Measurements from ENCODE around the gene AP3B2.

The AP3B2 gene, protein sequence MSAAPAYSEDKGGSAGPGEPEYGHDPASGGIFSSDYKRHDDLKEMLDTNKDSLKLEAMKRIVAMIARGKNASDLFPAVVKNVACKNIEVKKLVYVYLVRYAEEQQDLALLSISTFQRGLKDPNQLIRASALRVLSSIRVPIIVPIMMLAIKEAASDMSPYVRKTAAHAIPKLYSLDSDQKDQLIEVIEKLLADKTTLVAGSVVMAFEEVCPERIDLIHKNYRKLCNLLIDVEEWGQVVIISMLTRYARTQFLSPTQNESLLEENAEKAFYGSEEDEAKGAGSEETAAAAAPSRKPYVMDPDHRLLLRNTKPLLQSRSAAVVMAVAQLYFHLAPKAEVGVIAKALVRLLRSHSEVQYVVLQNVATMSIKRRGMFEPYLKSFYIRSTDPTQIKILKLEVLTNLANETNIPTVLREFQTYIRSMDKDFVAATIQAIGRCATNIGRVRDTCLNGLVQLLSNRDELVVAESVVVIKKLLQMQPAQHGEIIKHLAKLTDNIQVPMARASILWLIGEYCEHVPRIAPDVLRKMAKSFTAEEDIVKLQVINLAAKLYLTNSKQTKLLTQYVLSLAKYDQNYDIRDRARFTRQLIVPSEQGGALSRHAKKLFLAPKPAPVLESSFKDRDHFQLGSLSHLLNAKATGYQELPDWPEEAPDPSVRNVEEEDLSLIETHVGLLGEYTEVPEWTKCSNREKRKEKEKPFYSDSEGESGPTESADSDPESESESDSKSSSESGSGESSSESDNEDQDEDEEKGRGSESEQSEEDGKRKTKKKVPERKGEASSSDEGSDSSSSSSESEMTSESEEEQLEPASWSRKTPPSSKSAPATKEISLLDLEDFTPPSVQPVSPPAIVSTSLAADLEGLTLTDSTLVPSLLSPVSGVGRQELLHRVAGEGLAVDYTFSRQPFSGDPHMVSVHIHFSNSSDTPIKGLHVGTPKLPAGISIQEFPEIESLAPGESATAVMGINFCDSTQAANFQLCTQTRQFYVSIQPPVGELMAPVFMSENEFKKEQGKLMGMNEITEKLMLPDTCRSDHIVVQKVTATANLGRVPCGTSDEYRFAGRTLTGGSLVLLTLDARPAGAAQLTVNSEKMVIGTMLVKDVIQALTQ

DNA sequence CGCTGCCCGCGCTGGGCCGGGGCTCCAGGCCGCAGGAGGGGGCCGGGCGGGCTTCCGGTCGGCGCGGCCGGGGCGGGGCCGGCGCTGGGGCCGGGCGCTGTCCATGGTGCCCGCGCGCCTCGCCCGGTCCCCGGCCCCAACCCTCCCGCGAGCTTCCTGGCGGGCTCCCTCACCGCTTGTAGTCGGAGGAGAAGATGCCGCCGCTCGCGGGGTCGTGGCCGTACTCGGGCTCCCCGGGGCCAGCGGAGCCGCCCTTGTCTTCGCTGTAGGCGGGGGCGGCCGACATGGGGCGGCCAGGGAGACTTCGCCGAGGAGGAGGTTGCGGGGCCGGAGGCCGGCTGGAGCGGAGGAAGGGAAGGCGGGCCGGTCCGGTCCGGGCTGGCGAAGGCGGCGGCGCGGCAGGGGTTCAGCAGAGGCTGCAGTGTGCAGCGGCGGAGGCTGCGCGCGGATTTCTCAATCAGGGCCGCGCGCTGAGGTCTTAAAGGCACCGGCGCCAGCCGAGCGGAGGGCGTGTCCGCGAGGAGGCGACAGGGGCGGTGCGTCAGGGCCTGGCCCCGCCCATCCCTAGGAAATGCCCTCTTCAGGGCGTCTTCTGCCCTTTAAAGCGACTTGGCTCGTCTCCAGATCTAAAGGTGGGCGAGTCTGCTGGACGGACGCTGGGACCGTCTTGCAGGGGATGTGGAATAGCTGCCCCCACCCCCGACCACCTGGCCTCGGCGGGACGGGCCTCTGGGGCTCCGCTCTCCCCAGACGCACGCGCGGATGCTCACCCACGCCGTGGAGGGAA, at the start of gene AP3B2:
Gene AP3B2, minus strand, starts transcription at position 455 of the 787 bp plus-strand sequence. Its CDS starts 169 bp downstream, at position 286.
- in situ Hi-C loops (cut with HindIII; ENCODE audit: low pct_ligation_motif_present, low sequenced_read_pairs) = no loop called here
- Histone ChIP-seq H3K27me3 (replicated peaks) (no peaks in the 10 kb centered on the region), H3K36me3 (replicated peaks) (no peaks in the 10 kb centered on the region), H3K27ac (no peak within 1 kb of the TSS), H3K4me3 (ENCODE audit: low read depth, low read length) (peak within 1 kb of the TSS; percentile 64)
- TF ChIP-seq, protein P1, sequence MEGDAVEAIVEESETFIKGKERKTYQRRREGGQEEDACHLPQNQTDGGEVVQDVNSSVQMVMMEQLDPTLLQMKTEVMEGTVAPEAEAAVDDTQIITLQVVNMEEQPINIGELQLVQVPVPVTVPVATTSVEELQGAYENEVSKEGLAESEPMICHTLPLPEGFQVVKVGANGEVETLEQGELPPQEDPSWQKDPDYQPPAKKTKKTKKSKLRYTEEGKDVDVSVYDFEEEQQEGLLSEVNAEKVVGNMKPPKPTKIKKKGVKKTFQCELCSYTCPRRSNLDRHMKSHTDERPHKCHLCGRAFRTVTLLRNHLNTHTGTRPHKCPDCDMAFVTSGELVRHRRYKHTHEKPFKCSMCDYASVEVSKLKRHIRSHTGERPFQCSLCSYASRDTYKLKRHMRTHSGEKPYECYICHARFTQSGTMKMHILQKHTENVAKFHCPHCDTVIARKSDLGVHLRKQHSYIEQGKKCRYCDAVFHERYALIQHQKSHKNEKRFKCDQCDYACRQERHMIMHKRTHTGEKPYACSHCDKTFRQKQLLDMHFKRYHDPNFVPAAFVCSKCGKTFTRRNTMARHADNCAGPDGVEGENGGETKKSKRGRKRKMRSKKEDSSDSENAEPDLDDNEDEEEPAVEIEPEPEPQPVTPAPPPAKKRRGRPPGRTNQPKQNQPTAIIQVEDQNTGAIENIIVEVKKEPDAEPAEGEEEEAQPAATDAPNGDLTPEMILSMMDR (IDR thresholded peaks at IDR 0.05; ENCODE audit: low read depth, low read length, missing control alignments) = no peak
- peak; percentile 14 for DNase-seq

DNA sequence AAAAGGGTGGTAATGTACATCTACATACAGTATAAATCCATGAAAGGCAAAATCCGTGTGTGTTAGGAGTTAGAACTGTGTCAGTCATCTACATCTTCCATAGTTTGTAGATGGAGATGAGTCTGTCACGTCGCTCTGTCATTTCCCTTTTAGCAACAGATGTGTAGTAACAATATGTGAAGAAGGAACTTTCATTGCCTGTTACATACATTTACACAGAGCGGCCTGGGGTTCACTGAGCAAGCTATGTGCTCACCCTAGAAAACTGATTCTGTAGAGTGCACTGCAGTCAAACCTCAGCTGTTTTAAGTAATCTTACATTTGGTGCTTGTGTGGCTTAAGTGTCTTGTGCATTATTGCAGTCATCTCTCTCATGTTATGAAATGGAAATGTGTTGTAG, 41.6 kb upstream of the AP3B2 start:
- Histone ChIP-seq H3K36me3 (replicated peaks) (peaks cover 26% of the 10 kb centered on the region), H3K27ac (no peak overlapping the region), H3K27me3 (replicated peaks) (no peaks in the 10 kb centered on the region), H3K4me3 (ENCODE audit: low read depth, low read length) (peak overlapping the region; percentile 95)
- TF ChIP-seq, protein P1 (IDR thresholded peaks at IDR 0.05; ENCODE audit: low read depth, low read length, missing control alignments) = no peak
- in situ Hi-C loops (cut with HindIII; ENCODE audit: low pct_ligation_motif_present, low sequenced_read_pairs) = no loop called here
- no peak for DNase-seq

DNA sequence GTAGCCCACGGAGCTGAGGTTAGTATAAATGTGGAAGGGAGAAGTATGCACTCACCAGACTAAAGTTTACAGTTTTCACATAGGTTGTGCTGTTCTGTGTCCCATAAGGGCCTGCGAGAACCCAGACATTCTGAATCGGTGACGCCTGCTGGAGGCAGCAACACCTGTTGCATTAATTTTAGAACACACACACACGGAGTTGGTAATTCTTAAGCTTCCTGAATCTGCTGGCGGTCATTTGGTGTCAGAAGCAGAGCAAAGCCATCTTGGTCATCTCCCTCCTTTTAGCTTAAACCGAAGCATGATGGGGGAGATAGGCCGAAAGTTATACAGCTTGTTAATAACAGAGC, 41.1 kb upstream of the AP3B2 start:
- in situ Hi-C loops (cut with HindIII; ENCODE audit: low pct_ligation_motif_present, low sequenced_read_pairs) = no loop called here
- Histone ChIP-seq H3K27me3 (replicated peaks) (no peaks in the 10 kb centered on the region), H3K4me3 (ENCODE audit: low read depth, low read length) (peak overlapping the region; percentile 95), H3K36me3 (replicated peaks) (peaks cover 21% of the 10 kb centered on the region), H3K27ac (peak overlapping the region; percentile 86)
- TF ChIP-seq, protein P1 (IDR thresholded peaks at IDR 0.05; ENCODE audit: low read depth, low read length, missing control alignments) = peak; percentile 13
- DNase-seq = no peak

DNA sequence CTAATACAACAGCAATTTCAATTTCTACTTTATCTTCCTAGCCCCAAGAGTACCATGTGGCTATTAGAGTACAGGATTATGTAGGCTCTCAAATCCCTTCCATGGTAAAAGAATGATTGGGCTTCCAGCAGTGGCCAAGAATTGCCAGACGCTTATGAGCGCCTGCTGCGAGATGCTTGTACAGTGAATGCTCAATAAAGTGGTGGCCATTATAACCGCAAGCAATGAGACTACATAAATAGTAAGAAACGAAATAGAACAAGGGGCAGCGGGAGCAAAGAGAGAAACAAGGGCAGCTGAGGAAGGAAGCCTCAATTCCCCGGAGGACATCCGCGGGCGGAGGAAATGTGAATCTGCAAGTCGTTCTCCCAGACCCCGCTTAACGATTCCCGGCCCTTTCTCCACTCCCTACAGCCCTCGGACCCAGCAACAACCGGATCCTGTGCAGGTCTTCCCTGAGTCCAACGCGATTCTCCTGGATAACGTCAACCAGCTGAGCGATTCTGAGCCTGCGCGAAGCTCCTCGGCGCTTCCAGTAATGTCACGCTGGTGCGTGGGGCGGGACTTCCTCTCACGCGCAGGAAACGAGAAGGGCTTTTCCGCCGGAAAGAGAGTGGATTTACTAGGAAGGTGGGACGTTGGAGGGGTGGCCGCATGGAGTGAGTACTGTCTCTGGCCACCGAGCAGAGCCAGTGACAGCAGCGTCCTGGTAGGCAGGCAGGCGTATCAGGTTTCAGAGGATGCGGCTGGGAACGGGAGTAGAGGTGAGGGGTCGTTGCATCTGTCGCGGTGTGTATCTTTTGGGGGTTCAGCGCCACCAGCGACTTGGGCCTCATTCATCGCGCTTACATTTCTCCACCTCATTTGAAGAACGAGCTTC, 40.5 kb upstream of the AP3B2 start:
- H3K36me3 ChIP-seq (replicated peaks) = peaks cover 17% of the 10 kb centered on the region
- in situ Hi-C loops (cut with HindIII; ENCODE audit: low pct_ligation_motif_present, low sequenced_read_pairs) = no loop called here
- TF ChIP-seq, protein P1 (IDR thresholded peaks at IDR 0.05; ENCODE audit: low read depth, low read length, missing control alignments) = no peak
- peak; percentile 94 for DNase-seq
- H3K27me3 ChIP-seq (replicated peaks) = no peaks in the 10 kb centered on the region
- H3K4me3 ChIP-seq (ENCODE audit: low read depth, low read length) = peak overlapping the region; percentile 95
- peak overlapping the region; percentile 86 for H3K27ac ChIP-seq

All from brain microvascular endothelial cell (primary cell).